Endothelial cell (in vitro differentiated cells): ENCODE measurements around the gene PKIG. TPM values are rescaled to one million over a fixed set of nuclear protein-coding genes. Genes with fewer than 3 reads are reported as not detected.
A peak's percentile ranks its signal among the peaks of the same experiment; 100 is the strongest.

Experiments used
- DNase-seq: peaks from one replicate; pipeline ENCODE4 v3.0.0; 2021; ENCODE audit warnings: low spot score
- H3K27ac Mint-ChIP-seq: one replicate; pipeline ENCODE4 v1.8.0; 2021; ENCODE audit warnings: mixed read lengths, inconsistent platforms; ENCODE audit not compliant: unreplicated experiment
- H3K27me3 Mint-ChIP-seq: one replicate; pipeline ENCODE4 v1.8.0; 2021; ENCODE audit warnings: mild to moderate bottlenecking, moderate library complexity, mixed read lengths, inconsistent platforms; ENCODE audit not compliant: unreplicated experiment
- H3K36me3 Mint-ChIP-seq: one replicate; pipeline ENCODE4 v1.8.0; 2021; ENCODE audit warnings: mild to moderate bottlenecking, low read depth, mixed read lengths, inconsistent platforms; ENCODE audit not compliant: unreplicated experiment
- H3K4me1 Mint-ChIP-seq: one replicate; pipeline ENCODE4 v1.8.0; 2021; ENCODE audit warnings: mild to moderate bottlenecking, mixed read lengths, inconsistent platforms; ENCODE audit not compliant: unreplicated experiment
- H3K4me3 Mint-ChIP-seq: one replicate; pipeline ENCODE4 v1.8.0; 2021; ENCODE audit warnings: mild to moderate bottlenecking, mixed read lengths, inconsistent platforms; ENCODE audit not compliant: unreplicated experiment
- H3K9me3 Mint-ChIP-seq: one replicate; pipeline ENCODE4 v1.8.0; 2021; ENCODE audit warnings: mixed read lengths, inconsistent platforms; ENCODE audit not compliant: unreplicated experiment
- total RNA-seq: library from RNA; stranded (reverse); fragmentation: NEBNext Ultra II Directional; extraction: Animal tissue kit (Norgen Biotek cat#: 25700); gene quantifications from one replicate; pipeline ENCODE4 v1.2.1, GENCODE V29; 2021; ENCODE audit not compliant: unreplicated experiment
- TF ChIP-seq, protein P1 (sequence below): fragments of 200-600 bp; sonication (generic); IDR thresholded peaks from one replicate; pipeline ENCODE4 v1.5.0; 2021; ENCODE audit warnings: antibody characterized with exemption; ENCODE audit not compliant: unreplicated experiment

The PKIG gene
- total RNA-seq, 1 donor from 2014 or later: 184 TPM

DNA sequence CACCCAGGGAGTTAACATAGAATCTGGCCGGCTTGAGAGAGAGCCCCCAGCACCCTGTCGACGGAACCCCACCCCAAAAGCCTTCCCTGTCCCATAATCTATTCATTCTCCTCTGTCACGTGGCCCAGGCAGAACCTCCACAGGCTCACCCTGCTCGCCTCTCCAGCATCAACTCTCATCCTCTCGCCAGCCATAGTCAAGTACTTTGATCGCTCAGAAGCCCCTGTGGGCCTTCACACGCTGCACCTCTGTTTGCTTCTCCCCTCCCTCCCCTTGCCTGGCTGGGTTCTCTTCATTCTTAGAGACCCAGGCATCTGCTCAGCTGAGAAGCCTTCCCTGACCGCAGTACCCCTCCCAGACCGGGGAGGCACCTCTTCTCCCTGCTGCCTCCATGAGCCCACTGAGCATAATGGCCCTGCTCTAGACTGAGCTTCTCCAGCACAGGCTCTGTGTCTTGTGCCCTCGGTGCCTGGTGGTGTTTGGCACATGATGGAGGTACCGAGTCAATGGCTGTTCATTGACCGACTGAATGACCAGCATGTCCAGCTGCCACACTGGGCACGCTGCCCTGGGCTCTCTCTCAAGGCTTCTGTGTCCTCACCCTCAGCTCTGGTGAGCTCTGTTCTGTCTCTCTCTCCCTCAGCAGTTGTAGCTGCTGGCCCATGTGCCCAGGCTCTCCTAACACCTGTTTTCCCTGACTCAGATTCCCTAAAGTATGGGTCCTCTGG is 33.7 kb downstream of the PKIG start:
- peak overlapping the region; percentile 18 for H3K4me3 Mint-ChIP-seq
- peaks cover 4% of the 10 kb centered on the region for H3K4me1 Mint-ChIP-seq
- no peak for DNase-seq
- peaks cover 67% of the 10 kb centered on the region for H3K36me3 Mint-ChIP-seq
- H3K27ac Mint-ChIP-seq: peak overlapping the region; percentile 64
- TF ChIP-seq, protein P1, sequence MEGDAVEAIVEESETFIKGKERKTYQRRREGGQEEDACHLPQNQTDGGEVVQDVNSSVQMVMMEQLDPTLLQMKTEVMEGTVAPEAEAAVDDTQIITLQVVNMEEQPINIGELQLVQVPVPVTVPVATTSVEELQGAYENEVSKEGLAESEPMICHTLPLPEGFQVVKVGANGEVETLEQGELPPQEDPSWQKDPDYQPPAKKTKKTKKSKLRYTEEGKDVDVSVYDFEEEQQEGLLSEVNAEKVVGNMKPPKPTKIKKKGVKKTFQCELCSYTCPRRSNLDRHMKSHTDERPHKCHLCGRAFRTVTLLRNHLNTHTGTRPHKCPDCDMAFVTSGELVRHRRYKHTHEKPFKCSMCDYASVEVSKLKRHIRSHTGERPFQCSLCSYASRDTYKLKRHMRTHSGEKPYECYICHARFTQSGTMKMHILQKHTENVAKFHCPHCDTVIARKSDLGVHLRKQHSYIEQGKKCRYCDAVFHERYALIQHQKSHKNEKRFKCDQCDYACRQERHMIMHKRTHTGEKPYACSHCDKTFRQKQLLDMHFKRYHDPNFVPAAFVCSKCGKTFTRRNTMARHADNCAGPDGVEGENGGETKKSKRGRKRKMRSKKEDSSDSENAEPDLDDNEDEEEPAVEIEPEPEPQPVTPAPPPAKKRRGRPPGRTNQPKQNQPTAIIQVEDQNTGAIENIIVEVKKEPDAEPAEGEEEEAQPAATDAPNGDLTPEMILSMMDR: no peak
- peaks cover 13% of the 10 kb centered on the region for H3K27me3 Mint-ChIP-seq
- no peaks in the 10 kb centered on the region for H3K9me3 Mint-ChIP-seq

DNA sequence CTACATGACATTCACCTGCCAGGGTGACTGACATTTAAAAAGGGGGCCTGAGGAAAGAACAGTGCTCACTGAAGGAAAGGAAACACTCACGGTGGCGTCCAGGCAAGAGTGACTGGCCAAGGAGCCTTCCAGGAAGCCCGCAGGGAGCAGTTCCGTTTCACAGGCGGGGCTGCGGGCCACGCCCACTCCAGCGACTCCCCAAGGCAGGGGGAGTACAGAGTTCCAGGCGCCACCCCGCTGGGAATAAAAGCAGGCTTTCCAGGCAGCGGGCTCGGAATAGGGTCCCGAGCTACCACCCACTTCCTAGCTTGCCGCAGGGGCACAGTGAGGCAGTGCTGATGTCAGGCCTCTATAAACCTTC is 34.2 kb downstream of the PKIG start:
- peaks cover 73% of the 10 kb centered on the region for H3K36me3 Mint-ChIP-seq
- H3K27me3 Mint-ChIP-seq: peaks cover 14% of the 10 kb centered on the region
- TF ChIP-seq, protein P1: no peak

DNA sequence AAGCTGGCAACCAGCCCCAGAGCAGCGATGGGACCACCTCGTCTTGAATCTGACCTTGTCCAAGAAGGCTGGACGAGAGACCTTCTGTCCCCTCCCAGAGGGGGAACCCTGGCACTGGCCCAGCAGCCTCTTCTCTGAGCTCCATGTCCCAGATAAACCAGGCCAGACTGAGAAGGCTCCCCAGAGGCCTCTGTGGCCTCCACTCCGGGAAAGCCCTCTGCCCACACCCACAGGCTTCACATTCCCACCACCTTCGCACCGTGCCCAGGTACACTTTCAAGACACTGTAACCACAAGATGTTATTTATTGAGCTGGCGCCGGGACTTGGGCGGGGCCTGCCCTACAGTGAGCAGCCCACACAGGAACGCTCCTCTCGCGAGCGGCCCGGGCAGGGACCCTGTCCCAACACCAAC is 35.9 kb downstream of the PKIG start:
- Mint-ChIP-seq H3K4me3 (peak overlapping the region; percentile 34), H3K36me3 (peaks cover 84% of the 10 kb centered on the region), H3K9me3 (no peaks in the 10 kb centered on the region), H3K4me1 (peaks cover 7% of the 10 kb centered on the region), H3K27me3 (peaks cover 23% of the 10 kb centered on the region), H3K27ac (peak overlapping the region; percentile 20)
- DNase-seq: no peak
- TF ChIP-seq, protein P1: no peak

More for the DNA sequence above, 34.2 kb downstream of the PKIG start:
- no peaks in the 10 kb centered on the region for H3K9me3 Mint-ChIP-seq
- no peak for DNase-seq
- H3K4me1 Mint-ChIP-seq: peaks cover 7% of the 10 kb centered on the region
- no peak overlapping the region for H3K4me3 Mint-ChIP-seq
- peak overlapping the region; percentile 64 for H3K27ac Mint-ChIP-seq

DNA sequence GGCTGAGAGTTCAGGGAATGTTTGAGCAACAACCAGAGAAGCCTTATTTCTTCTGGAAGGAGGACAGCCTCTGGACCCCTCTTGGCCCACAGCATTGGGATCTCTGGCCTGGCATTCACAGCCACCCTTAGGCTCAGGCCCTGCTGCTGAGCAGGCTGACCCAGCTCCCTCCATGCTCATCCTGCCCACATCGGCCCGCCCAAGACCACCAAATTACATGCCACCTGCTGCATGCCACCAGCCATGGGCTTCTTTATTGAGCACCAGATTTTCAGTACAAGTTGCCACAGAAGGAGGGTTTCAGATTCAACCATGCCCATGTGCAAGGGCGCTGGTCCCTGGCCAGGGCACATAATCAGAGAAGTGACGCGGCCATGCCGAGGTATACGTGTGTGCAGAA is 36.9 kb downstream of the PKIG start:
- Mint-ChIP-seq H3K4me1 (peaks cover 7% of the 10 kb centered on the region), H3K27me3 (peaks cover 23% of the 10 kb centered on the region), H3K4me3 (peak overlapping the region; percentile 62), H3K36me3 (peaks cover 78% of the 10 kb centered on the region), H3K27ac (peak overlapping the region; percentile 26), H3K9me3 (no peaks in the 10 kb centered on the region)
- TF ChIP-seq, protein P1: no peak
- DNase-seq: no peak

DNA sequence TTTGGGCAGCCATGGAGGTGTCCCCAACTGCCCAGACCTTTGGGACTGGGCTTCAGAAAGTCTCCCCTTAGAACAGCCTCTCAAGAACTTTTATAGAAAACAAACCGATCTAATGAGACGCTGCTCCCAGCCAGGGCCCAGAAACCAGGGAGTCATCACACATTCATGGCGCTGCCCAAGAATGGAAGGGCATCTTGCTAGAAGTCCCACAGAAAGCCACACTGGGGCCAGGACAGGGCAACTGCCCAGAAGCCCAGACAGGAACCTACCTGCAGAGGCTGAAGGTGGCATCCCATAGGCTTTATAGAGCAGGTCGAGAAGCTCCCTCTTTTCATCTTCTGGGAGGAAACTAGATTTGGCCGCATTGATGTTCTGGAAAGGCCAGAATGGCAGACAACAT is 37.7 kb downstream of the PKIG start:
- peaks cover 80% of the 10 kb centered on the region for H3K36me3 Mint-ChIP-seq
- TF ChIP-seq, protein P1: no peak
- peaks cover 23% of the 10 kb centered on the region for H3K27me3 Mint-ChIP-seq
- H3K9me3 Mint-ChIP-seq: no peaks in the 10 kb centered on the region
- peak overlapping the region; percentile 78 for H3K4me3 Mint-ChIP-seq
- no peak for DNase-seq
- H3K4me1 Mint-ChIP-seq: peaks cover 7% of the 10 kb centered on the region
- peak overlapping the region; percentile 6 for H3K27ac Mint-ChIP-seq
